ENCODE data around the gene ZFP3. TPM values are rescaled to one million over a fixed set of nuclear protein-coding genes. Genes with fewer than 3 reads are reported as not detected.

ZFP3 gene
- total RNA-seq, 3 donors from 2014 or later (not counting 1 experiment from before 2014, with no cell fraction given), result 3.8 to 7.2 (median 5.1) TPM

DNA sequence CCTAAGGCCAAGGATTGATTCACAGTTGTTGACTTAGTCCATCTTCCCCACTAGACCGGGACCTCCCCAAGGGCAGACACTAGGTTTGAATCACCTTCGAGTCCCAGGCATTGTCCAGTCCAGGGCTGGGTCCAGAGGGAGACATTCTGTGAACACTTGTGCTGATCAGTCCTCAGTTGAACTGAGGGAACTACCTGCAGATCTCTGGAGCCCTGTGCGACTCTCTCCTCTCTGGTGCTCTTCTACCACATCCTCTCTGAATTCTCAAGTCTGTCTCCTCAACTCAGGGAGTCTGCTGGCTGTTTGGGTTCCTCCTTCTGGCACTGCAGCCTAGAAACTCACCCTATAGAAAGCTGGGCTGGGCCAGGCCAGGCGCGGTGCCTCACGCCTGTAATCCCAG is 22.6 kb downstream of the ZFP3 start:
- DNase-seq, result no peak
- Histone ChIP-seq H3K4me3 (ENCODE audit: low read length) (no peak overlapping the region), H3K36me3 (ENCODE audit: control insufficient read depth, insufficient read depth, low read length) (peaks cover 2% of the 10 kb centered on the region), H3K27ac (ENCODE audit: low read length) (no peak overlapping the region), H3K9me3 (ENCODE audit: control insufficient read depth, insufficient read depth, low read length) (peaks cover 13% of the 10 kb centered on the region), H3K4me1 (ENCODE audit: control insufficient read depth, insufficient read depth, low read length) (peaks cover 9% of the 10 kb centered on the region), H3K27me3 (ENCODE audit: control insufficient read depth, insufficient read depth, low read length) (peaks cover 7% of the 10 kb centered on the region)
- TF ChIP-seq CTCF (IDR thresholded peaks at IDR 0.05), result no peak
- WGBS (ENCODE audit: insufficient coverage), result 85% methylated on average over 6 of the region's 6 CpGs
- Mint-ChIP-seq H3K36me3 (peaks cover 14% of the 10 kb centered on the region), H3K27me3 (ENCODE audit: low read depth in 2 of 2) (peaks cover 9 to 19% of the 10 kb centered on the region in 2 donors), H3K27ac (no peak overlapping the region), H3K9me3 (peaks cover 4 to 5% of the 10 kb centered on the region in 2 donors), H3K4me1 (peaks cover 12 to 13% of the 10 kb centered on the region in 2 donors), H3K4me3 (no peak overlapping the region)
- ATAC-seq, result no peak
- intact Hi-C loops (cut with micrococcal nuclease), result no loop called here

GRCh38 chr17:5110816-5111215 is 32.5 kb downstream of the ZFP3 start:
- TF ChIP-seq CTCF (IDR thresholded peaks at IDR 0.05), result no peak
- intact Hi-C loops (cut with micrococcal nuclease), result loop anchor here (1.0 to 10.0 kb wide), 2 partner anchors 14 to 324 kb away; partner anchors contain the start of gene C1QBP
- peaks cover 5% of the 10 kb centered on the region for H3K27me3 ChIP-seq (ENCODE audit: control insufficient read depth, insufficient read depth, low read length)
- H3K9me3 Mint-ChIP-seq, result no peaks in the 10 kb centered on the region
- ATAC-seq, result no peak
- H3K27ac ChIP-seq (ENCODE audit: low read length), result no peak overlapping the region
- H3K4me1 ChIP-seq (ENCODE audit: control insufficient read depth, insufficient read depth, low read length), result peaks cover 18% of the 10 kb centered on the region
- WGBS (ENCODE audit: insufficient coverage), result 15% methylated on average over 8 of the region's 8 CpGs
- DNase-seq, result peak in 1 of 2 donors; percentile 16
- peak overlapping the region; percentile 86 for H3K4me3 Mint-ChIP-seq
- peaks cover 18 to 19% of the 10 kb centered on the region in 2 donors for H3K4me1 Mint-ChIP-seq
- peak overlapping the region; percentile 96 for H3K4me3 ChIP-seq (ENCODE audit: low read length)
- peaks cover 18% of the 10 kb centered on the region for H3K36me3 ChIP-seq (ENCODE audit: control insufficient read depth, insufficient read depth, low read length)
- H3K27ac Mint-ChIP-seq, result peak overlapping the region; percentile 14 to 84
- peaks cover 3% of the 10 kb centered on the region for H3K36me3 Mint-ChIP-seq
- H3K9me3 ChIP-seq (ENCODE audit: control insufficient read depth, insufficient read depth, low read length), result no peaks in the 10 kb centered on the region
- H3K27me3 Mint-ChIP-seq (ENCODE audit: low read depth in 2 of 2), result peaks cover 0 to 12% of the 10 kb centered on the region in 2 donors

- ATAC-seq (peak; percentile 93 to 94 (median 93)), DNase-seq (peak; percentile 82 to 95)
- Histone ChIP-seq H3K4me1 (ENCODE audit: control insufficient read depth, insufficient read depth, low read length) (peaks cover 18% of the 10 kb centered on the region), H3K36me3 (ENCODE audit: control insufficient read depth, insufficient read depth, low read length) (peaks cover 12% of the 10 kb centered on the region), H3K9me3 (ENCODE audit: control insufficient read depth, insufficient read depth, low read length) (no peaks in the 10 kb centered on the region), H3K4me3 (ENCODE audit: low read length) (peak within 1 kb of the TSS; percentile 96), H3K27ac (ENCODE audit: low read length) (peak within 1 kb of the TSS; percentile 56), H3K27me3 (ENCODE audit: control insufficient read depth, insufficient read depth, low read length) (peaks cover 10% of the 10 kb centered on the region)
- Mint-ChIP-seq H3K9me3 (no peaks in the 10 kb centered on the region), H3K27ac (peak within 1 kb of the TSS; percentile 73 to 84), H3K27me3 (ENCODE audit: low read depth in 2 of 2) (peaks cover 4 to 18% of the 10 kb centered on the region in 2 donors), H3K4me3 (peak within 1 kb of the TSS; percentile 86), H3K36me3 (no peaks in the 10 kb centered on the region), H3K4me1 (peaks cover 19% of the 10 kb centered on the region in 2 donors)
- intact Hi-C loops (cut with micrococcal nuclease), result loop anchor here (1.0 to 10.0 kb wide), 2 partner anchors 14 to 323 kb away; partner anchors contain the start of gene C1QBP
- under 1% methylated on average over 69 of the region's 69 CpGs for WGBS (ENCODE audit: insufficient coverage)
- no peak for TF ChIP-seq CTCF (IDR thresholded peaks at IDR 0.05)
These were observed 33.3 kb downstream of the ZFP3 start, which contains the start of gene ZNF232 for GRCh38 chr17:5111402-5112204. TSS of gene ZNF232 (minus strand) at chr17:5111878. CDS start at chr17:5111822, 56 bp downstream.
